HEK293 (cell line): Measurements from ENCODE around the gene ZNF223.

ENCODE experiments used
- IKZF3 ChIP-seq: fragments of 450-650 bp; IDR thresholded peaks from 2 replicates; pipeline ENCODE4 v1.5.0; 2018; ENCODE audit warnings: missing biosample characterization, mild to moderate bottlenecking, missing genetic modification characterization, moderate library complexity
- KLF1 ChIP-seq: fragments of 450-650 bp; formaldehyde crosslinking; IDR thresholded peaks from 2 replicates; pipeline ENCODE4 v1.5.1; 2016; ENCODE audit warnings: missing biosample characterization, missing genetic modification characterization
- KLF9 ChIP-seq: fragments of 450-650 bp; formaldehyde crosslinking; IDR thresholded peaks from 2 replicates; pipeline ENCODE4 v1.5.1; 2016; ENCODE audit warnings: missing biosample characterization, missing genetic modification characterization, low read depth
- PRDM4 ChIP-seq: fragments of 450-650 bp; formaldehyde crosslinking; IDR thresholded peaks from 2 replicates; pipeline ENCODE4 v1.5.1; 2017; ENCODE audit warnings: missing biosample characterization, missing genetic modification characterization
- RBAK ChIP-seq: fragments of 450-650 bp; formaldehyde crosslinking; IDR thresholded peaks from 2 replicates; pipeline ENCODE4 v1.5.1; 2016; ENCODE audit warnings: missing biosample characterization, missing genetic modification characterization
- SETDB1 ChIP-seq: IDR thresholded peaks from one replicate; pipeline ENCODE4 v1.6.1; 2017; ENCODE audit warnings: mild to moderate bottlenecking, low read length, moderate library complexity, mixed read lengths; ENCODE audit not compliant: insufficient read length
- SP7 ChIP-seq: fragments of 450-650 bp; formaldehyde crosslinking; IDR thresholded peaks from 2 replicates; pipeline ENCODE4 v1.5.1; 2016; ENCODE audit warnings: missing biosample characterization, missing genetic modification characterization
- ZNF16 ChIP-seq: fragments of 450-650 bp; formaldehyde crosslinking; IDR thresholded peaks from 2 replicates; pipeline ENCODE4 v1.5.1; 2016; ENCODE audit warnings: low read depth, missing biosample characterization, missing genetic modification characterization
- ZNF214 ChIP-seq: fragments of 450-650 bp; formaldehyde crosslinking; IDR thresholded peaks from 2 replicates; pipeline ENCODE4 v1.5.1; 2017; ENCODE audit warnings: missing biosample characterization, mild to moderate bottlenecking, missing genetic modification characterization, borderline replicate concordance
- ZNF223 ChIP-seq: fragments of 450-650 bp; formaldehyde crosslinking; IDR thresholded peaks from 2 replicates; pipeline ENCODE4 v1.5.1; 2016; ENCODE audit warnings: missing biosample characterization, missing genetic modification characterization
- ZNF274 ChIP-seq, 2 experiments: fragments of 200-500 bp in 1 of 2; fragments of 450-650 bp in 1 of 2; sonication (Bioruptor generic) in 1 of 2; formaldehyde crosslinking in 1 of 2; IDR thresholded peaks; 2 replicates each; pipeline versions ENCODE4 v1.5.1 to v1.6.1; 2014 to 2016; ENCODE audit warnings: borderline replicate concordance in 1 of 2, inconsistent platforms in 1 of 2, low read length in 1 of 2, missing biosample characterization in 1 of 2, missing genetic modification characterization in 1 of 2
- ZNF398 ChIP-seq: fragments of 450-650 bp; formaldehyde crosslinking; IDR thresholded peaks from 2 replicates; pipeline ENCODE4 v1.5.1; 2017; ENCODE audit warnings: missing biosample characterization, missing genetic modification characterization
- ZNF423 ChIP-seq: fragments of 450-650 bp; formaldehyde crosslinking; IDR thresholded peaks from 2 replicates; pipeline ENCODE4 v1.5.1; 2016; ENCODE audit warnings: missing biosample characterization, missing genetic modification characterization
- ZNF549 ChIP-seq: fragments of 450-650 bp; IDR thresholded peaks from 2 replicates; pipeline ENCODE4 v1.5.1; 2018; ENCODE audit warnings: missing biosample characterization, missing genetic modification characterization, mild to moderate bottlenecking, inconsistent platforms, moderate library complexity
- ZNF571 ChIP-seq: fragments of 450-650 bp; formaldehyde crosslinking; IDR thresholded peaks from 2 replicates; pipeline ENCODE4 v1.5.0; 2017; ENCODE audit warnings: missing biosample characterization, missing genetic modification characterization
- ZNF777 ChIP-seq: fragments of 450-650 bp; formaldehyde crosslinking; IDR thresholded peaks from 2 replicates; pipeline ENCODE4 v1.5.1; 2017; ENCODE audit warnings: missing biosample characterization, missing genetic modification characterization, borderline replicate concordance
- ZSCAN30 ChIP-seq: fragments of 450-650 bp; IDR thresholded peaks from 2 replicates; pipeline ENCODE4 v1.5.1; 2018; ENCODE audit warnings: missing biosample characterization, mild to moderate bottlenecking, missing genetic modification characterization, moderate library complexity
- TF ChIP-seq, protein P1 (sequence below): fragments of 450-650 bp; formaldehyde crosslinking; conservative IDR thresholded peaks from 2 replicates; pipeline ENCODE4 v1.5.1; 2016; ENCODE audit warnings: low read depth, missing biosample characterization, missing genetic modification characterization
- TF ChIP-seq, protein P2 (sequence below): fragments of 450-650 bp; IDR thresholded peaks from 2 replicates; pipeline ENCODE4 v1.5.1; 2018; ENCODE audit warnings: missing biosample characterization, mild to moderate bottlenecking, missing genetic modification characterization
- TF ChIP-seq, protein P3 (sequence below): fragments of 450-650 bp; IDR thresholded peaks from 2 replicates; pipeline ENCODE4 v1.5.1; 2018; ENCODE audit warnings: missing biosample characterization, missing genetic modification characterization
- TF ChIP-seq, protein P4 (sequence below): fragments of 450-650 bp; formaldehyde crosslinking; IDR thresholded peaks from 2 replicates; pipeline ENCODE4 v1.5.1; 2016; ENCODE audit warnings: missing biosample characterization, missing genetic modification characterization

ZNF223 gene

DNA sequence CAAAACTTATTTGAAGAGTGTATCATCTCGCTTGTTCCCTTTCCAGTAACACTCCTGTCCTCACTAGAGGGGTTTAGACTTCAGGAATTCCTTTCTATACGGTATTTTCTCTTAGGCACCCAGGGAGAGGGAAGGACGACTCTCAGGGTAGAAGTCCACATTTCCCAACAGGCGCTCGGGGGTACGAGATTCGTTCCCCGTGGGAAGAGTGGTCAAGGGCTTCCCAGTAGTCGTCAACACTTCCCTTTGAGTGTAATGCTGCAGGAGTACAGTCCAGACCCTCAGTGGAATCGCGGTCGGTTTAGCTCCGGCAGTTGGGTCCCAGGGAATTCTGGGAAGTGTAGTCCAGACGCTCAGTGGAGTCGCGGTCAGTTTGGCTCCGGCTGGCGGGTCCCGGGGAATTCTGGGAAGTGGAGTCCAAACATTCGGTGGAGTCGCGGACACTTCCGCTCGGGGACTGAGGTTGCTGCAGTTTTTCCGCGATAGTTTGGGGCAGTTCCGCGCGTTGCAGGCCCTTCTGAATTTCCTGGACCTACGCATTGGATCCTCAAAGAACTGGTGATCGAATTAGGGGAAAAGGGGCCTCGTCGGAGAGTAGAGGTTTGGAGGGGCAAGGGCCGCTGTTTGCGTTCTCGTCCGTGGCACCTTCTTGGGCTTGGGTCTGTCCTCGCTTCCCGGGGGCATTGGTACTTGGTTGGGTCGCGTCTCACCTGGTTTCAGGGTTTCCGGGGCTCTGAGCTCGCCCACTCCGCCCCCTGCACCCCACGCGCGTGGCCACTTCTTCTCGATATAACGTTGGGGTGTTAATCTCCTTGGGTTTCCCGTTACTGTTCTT, 42.3 kb downstream of the ZNF223 start, which contains the start of gene ZNF224 (continued):
- TF ChIP-seq ZNF777 (tag by site-specific recombination) (no peak), ZNF549 (no peak), PRDM4 (tag by site-specific recombination) (no peak), IKZF3 (tag by site-specific recombination) (peak; percentile 94), KLF1 (tag by site-specific recombination) (no peak), ZNF223 (tag by site-specific recombination) (0 out of 2 replicates have a peak, but pooled peaks have one; percentile 11), ZNF423 (tag by site-specific recombination) (no peak), SP7 (tag by site-specific recombination) (peak; percentile 67), ZNF16 (0 out of 2 replicates have a peak, but pooled peaks have one; percentile 10), KLF9 (tag by site-specific recombination) (peak; percentile 46; the same call in 1 of the 2 replicates), ZSCAN30 (tag by site-specific recombination) (peak; percentile 94), ZNF274 (IDR thresholded peaks at IDR 0.05; ENCODE audit: low read length) (no peak), ZNF274 (tag by site-specific recombination; IDR thresholded peaks at IDR 0.05; ENCODE audit: borderline replicate concordance) (no peak), ZNF214 (tag by site-specific recombination) (no peak), RBAK (tag by site-specific recombination) (0 out of 2 replicates have a peak, but pooled peaks have one; percentile 7), ZNF398 (no peak), SETDB1 (no peak), ZNF571 (no peak)
- TF ChIP-seq, protein P1, sequence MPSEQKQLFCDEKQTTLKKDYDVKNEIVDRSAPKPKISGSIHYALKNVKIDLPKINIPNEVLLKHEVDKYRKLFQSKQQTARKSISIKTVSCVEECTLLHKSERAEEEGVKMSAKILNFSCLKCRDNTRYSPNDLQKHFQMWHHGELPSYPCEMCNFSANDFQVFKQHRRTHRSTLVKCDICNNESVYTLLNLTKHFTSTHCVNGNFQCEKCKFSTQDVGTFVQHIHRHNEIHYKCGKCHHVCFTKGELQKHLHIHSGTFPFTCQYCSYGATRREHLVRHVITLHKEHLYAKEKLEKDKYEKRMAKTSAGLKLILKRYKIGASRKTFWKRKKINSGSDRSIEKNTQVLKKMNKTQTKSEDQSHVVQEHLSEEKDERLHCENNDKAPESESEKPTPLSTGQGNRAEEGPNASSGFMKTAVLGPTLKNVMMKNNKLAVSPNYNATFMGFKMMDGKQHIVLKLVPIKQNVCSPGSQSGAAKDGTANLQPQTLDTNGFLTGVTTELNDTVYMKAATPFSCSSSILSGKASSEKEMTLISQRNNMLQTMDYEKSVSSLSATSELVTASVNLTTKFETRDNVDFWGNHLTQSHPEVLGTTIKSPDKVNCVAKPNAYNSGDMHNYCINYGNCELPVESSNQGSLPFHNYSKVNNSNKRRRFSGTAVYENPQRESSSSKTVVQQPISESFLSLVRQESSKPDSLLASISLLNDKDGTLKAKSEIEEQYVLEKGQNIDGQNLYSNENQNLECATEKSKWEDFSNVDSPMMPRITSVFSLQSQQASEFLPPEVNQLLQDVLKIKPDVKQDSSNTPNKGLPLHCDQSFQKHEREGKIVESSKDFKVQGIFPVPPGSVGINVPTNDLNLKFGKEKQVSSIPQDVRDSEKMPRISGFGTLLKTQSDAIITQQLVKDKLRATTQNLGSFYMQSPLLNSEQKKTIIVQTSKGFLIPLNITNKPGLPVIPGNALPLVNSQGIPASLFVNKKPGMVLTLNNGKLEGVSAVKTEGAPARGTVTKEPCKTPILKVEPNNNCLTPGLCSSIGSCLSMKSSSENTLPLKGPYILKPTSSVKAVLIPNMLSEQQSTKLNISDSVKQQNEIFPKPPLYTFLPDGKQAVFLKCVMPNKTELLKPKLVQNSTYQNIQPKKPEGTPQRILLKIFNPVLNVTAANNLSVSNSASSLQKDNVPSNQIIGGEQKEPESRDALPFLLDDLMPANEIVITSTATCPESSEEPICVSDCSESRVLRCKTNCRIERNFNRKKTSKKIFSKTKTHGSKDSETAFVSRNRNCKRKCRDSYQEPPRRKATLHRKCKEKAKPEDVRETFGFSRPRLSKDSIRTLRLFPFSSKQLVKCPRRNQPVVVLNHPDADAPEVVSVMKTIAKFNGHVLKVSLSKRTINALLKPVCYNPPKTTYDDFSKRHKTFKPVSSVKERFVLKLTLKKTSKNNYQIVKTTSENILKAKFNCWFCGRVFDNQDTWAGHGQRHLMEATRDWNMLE (tag by site-specific recombination) = peak; percentile 73
- TF ChIP-seq, protein P2, sequence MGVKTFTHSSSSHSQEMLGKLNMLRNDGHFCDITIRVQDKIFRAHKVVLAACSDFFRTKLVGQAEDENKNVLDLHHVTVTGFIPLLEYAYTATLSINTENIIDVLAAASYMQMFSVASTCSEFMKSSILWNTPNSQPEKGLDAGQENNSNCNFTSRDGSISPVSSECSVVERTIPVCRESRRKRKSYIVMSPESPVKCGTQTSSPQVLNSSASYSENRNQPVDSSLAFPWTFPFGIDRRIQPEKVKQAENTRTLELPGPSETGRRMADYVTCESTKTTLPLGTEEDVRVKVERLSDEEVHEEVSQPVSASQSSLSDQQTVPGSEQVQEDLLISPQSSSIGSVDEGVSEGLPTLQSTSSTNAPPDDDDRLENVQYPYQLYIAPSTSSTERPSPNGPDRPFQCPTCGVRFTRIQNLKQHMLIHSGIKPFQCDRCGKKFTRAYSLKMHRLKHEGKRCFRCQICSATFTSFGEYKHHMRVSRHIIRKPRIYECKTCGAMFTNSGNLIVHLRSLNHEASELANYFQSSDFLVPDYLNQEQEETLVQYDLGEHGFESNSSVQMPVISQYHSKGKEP (tag by site-specific recombination) = peak; percentile 78
- TF ChIP-seq, protein P3, sequence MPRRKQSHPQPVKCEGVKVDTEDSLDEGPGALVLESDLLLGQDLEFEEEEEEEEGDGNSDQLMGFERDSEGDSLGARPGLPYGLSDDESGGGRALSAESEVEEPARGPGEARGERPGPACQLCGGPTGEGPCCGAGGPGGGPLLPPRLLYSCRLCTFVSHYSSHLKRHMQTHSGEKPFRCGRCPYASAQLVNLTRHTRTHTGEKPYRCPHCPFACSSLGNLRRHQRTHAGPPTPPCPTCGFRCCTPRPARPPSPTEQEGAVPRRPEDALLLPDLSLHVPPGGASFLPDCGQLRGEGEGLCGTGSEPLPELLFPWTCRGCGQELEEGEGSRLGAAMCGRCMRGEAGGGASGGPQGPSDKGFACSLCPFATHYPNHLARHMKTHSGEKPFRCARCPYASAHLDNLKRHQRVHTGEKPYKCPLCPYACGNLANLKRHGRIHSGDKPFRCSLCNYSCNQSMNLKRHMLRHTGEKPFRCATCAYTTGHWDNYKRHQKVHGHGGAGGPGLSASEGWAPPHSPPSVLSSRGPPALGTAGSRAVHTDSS (tag by site-specific recombination) = no peak
- TF ChIP-seq, protein P4, sequence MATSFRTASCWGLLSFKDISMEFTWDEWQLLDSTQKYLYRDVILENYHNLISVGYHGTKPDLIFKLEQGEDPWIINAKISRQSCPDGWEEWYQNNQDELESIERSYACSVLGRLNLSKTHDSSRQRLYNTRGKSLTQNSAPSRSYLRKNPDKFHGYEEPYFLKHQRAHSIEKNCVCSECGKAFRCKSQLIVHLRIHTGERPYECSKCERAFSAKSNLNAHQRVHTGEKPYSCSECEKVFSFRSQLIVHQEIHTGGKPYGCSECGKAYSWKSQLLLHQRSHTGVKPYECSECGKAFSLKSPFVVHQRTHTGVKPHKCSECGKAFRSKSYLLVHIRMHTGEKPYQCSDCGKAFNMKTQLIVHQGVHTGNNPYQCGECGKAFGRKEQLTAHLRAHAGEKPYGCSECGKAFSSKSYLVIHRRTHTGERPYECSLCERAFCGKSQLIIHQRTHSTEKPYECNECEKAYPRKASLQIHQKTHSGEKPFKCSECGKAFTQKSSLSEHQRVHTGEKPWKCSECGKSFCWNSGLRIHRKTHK (tag by site-specific recombination) = no peak
